Retinal pigment epithelial cell (primary cell): ENCODE data around the gene HCN2.

Experiments used
- DNase-seq: peaks from one replicate; pipeline ENCODE4 v3.0.0-alpha.2; 2010; ENCODE audit warnings: low read depth
- H3K4me3 ChIP-seq: 2 replicates; pipeline ENCODE4 v1.5.1; 2011; ENCODE audit warnings: mild to moderate bottlenecking, low read length, control low read depth, moderate library complexity
- CTCF ChIP-seq: conservative IDR thresholded peaks from 2 replicates; pipeline ENCODE4 v1.5.1; 2011; ENCODE audit warnings: low read depth, low read length, control low read depth, inconsistent platforms

The HCN2 gene

GRCh38 chr19:593505-593904 is 3.8 kb downstream of the HCN2 start:
- no peak overlapping the region for H3K4me3 ChIP-seq
- TF ChIP-seq CTCF: no peak
- DNase-seq: no peak

GRCh38 chr19:594265-594870 is 4.7 kb downstream of the HCN2 start:
- no peak for DNase-seq
- no peak for TF ChIP-seq CTCF
- no peak overlapping the region for H3K4me3 ChIP-seq

GRCh38 chr19:595326-596262 is 5.9 kb downstream of the HCN2 start:
- DNase-seq: peak; percentile 70
- no peak for TF ChIP-seq CTCF
- no peak overlapping the region for H3K4me3 ChIP-seq

GRCh38 chr19:596263-596655 is 6.6 kb downstream of the HCN2 start:
- no peak for TF ChIP-seq CTCF
- no peak for DNase-seq
- H3K4me3 ChIP-seq: no peak overlapping the region

- no peak overlapping the region for H3K4me3 ChIP-seq
- no peak for TF ChIP-seq CTCF
- no peak for DNase-seq
Observed at GRCh38 chr19:597406-598315, 8.0 kb downstream of the HCN2 start.

- H3K4me3 ChIP-seq: no peak overlapping the region
- TF ChIP-seq CTCF: no peak
- no peak for DNase-seq
Observed at GRCh38 chr19:601310-601709, 11.6 kb downstream of the HCN2 start.
